GM12875 (cell line): ENCODE data around the gene NSUN6.

Experiments
- H3K4me3 ChIP-seq: one replicate; pipeline ENCODE4 v1.5.1; 2011; ENCODE audit warnings: low read depth, low read length, control low read depth
- CTCF ChIP-seq: IDR thresholded peaks from 2 replicates; pipeline ENCODE4 v1.5.1; 2011; ENCODE audit warnings: low read depth, mild to moderate bottlenecking, control low read depth, inconsistent platforms, low read length, moderate library complexity, borderline replicate concordance; ENCODE audit not compliant: insufficient read depth

The NSUN6 gene

DNA sequence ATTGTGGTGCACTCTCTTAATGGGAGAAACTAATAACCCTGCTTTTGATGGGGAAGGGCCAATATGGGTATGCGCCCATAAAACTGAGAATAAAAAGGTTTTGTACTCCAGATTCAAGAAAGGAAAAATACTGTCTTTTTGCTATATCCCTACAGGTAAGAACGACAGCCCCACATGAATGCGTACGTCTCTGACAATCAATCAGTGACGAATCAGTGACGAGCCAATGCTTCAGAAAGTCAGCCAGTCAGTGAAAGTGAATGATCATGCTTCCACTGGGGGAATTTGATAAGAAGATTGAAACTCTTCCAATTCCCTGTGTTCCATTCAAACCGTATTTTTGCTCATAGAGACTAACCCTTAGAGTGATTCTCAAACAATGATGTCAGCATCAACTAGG lies 34.2 kb upstream of the NSUN6 start:
- no peak for TF ChIP-seq CTCF
- no peak overlapping the region for H3K4me3 ChIP-seq

GRCh38 chr10:18684953-18685352 lies 33.6 kb upstream of the NSUN6 start:
- H3K4me3 ChIP-seq: no peak overlapping the region
- no peak for TF ChIP-seq CTCF

- no peak for TF ChIP-seq CTCF
- no peak overlapping the region for H3K4me3 ChIP-seq
Measured at GRCh38 chr10:18684416-18684815, 33.0 kb upstream of the NSUN6 start.

GRCh38 chr10:18683427-18683826 lies 32.0 kb upstream of the NSUN6 start:
- no peak overlapping the region for H3K4me3 ChIP-seq
- TF ChIP-seq CTCF: no peak

GRCh38 chr10:18681971-18682411 lies 30.6 kb upstream of the NSUN6 start:
- no peak for TF ChIP-seq CTCF
- no peak overlapping the region for H3K4me3 ChIP-seq

DNA sequence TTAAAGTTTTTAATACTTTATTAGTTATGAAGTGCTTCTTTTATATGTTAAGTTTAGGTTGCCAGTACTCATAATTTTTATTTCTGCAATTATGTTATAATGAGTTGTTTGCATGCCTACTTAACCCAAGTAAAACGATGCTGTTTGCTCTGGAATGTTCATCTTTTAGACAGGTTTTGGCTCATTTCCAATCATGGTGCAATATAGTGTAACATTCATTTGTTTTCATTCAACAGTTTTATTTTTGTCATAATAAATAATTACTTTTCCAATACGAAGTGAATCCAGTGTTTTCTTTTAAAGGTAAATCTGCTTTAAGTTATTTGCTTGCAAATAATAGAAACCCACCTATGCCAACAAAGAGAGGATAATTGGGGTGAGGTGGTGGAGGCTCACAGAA lies 30.0 kb upstream of the NSUN6 start:
- no peak for TF ChIP-seq CTCF
- H3K4me3 ChIP-seq: no peak overlapping the region

- no peak overlapping the region for H3K4me3 ChIP-seq
- TF ChIP-seq CTCF: no peak
Measured at GRCh38 chr10:18680754-18681153, 29.4 kb upstream of the NSUN6 start.
